Loucy (cell line): Measurements from ENCODE around the gene RBKS.

Experiments used
- EZH2phosphoT487 ChIP-seq: fragments of 200-600 bp; IDR thresholded peaks from 2 replicates; pipeline ENCODE4 v1.6.1; 2018; ENCODE audit warnings: antibody characterized with exemption, mild to moderate bottlenecking, moderate library complexity, borderline replicate concordance
- TF ChIP-seq, protein P1 (sequence below): fragments of 200-600 bp; sonication (generic); conservative IDR thresholded peaks from 2 replicates; pipeline ENCODE4 v1.5.1; 2014; ENCODE audit warnings: mild to moderate bottlenecking, antibody characterized with exemption, low read length

DNA sequence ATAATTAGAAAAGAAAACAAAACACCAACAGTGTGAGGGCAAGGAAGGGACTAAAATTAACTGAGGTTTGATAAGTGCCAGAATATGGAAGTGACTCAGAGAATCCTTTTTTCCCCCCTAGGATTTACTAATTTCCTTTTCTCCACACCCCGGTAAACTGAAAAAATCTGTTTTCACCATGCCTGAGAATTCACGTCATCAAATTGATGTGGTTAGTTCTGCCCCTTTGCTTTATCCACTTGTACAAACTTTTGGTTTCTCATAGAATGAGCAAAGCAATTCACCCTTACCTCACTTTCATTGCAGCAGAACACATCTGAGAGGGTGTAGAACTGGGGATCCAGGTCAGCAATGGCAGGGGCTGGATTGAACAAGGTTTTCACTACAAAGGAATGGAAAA lies 57.8 kb downstream of the RBKS start:
- TF ChIP-seq EZH2phosphoT487, result no peak
- TF ChIP-seq, protein P1, sequence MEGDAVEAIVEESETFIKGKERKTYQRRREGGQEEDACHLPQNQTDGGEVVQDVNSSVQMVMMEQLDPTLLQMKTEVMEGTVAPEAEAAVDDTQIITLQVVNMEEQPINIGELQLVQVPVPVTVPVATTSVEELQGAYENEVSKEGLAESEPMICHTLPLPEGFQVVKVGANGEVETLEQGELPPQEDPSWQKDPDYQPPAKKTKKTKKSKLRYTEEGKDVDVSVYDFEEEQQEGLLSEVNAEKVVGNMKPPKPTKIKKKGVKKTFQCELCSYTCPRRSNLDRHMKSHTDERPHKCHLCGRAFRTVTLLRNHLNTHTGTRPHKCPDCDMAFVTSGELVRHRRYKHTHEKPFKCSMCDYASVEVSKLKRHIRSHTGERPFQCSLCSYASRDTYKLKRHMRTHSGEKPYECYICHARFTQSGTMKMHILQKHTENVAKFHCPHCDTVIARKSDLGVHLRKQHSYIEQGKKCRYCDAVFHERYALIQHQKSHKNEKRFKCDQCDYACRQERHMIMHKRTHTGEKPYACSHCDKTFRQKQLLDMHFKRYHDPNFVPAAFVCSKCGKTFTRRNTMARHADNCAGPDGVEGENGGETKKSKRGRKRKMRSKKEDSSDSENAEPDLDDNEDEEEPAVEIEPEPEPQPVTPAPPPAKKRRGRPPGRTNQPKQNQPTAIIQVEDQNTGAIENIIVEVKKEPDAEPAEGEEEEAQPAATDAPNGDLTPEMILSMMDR, result no peak
